T follicular helper cell (primary cell): ENCODE data around the gene MSRB1.

ENCODE experiments used
- DNase-seq: peaks from one replicate; pipeline ENCODE4 v3.0.0-alpha.2; 2020; ENCODE audit warnings: low read depth
- total RNA-seq, 2 experiments: gene quantifications; one replicate each; lab custom pipeline; 2026; lab: John Stamatoyannopoulos, UW

The MSRB1 gene, protein sequence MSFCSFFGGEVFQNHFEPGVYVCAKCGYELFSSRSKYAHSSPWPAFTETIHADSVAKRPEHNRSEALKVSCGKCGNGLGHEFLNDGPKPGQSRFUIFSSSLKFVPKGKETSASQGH
- total RNA-seq = 7.0 to 8.2 reads per million in 2 experiments

GRCh38 chr16:1942810-1943726 is at the start of gene MSRB1:
MSRB1 (minus strand) TSS chr16:1943199; CDS start chr16:1943156, 43 bp downstream.
- DNase-seq = peak; percentile 99

GRCh38 chr16:1991948-1992703 is 49.1 kb upstream of the MSRB1 start:
- DNase-seq = peak; percentile 99

GRCh38 chr16:1991588-1991947 is 48.6 kb upstream of the MSRB1 start:
- no peak for DNase-seq

- peak; percentile 29 for DNase-seq
Measured at GRCh38 chr16:1991135-1991551, 48.1 kb upstream of the MSRB1 start.

DNA sequence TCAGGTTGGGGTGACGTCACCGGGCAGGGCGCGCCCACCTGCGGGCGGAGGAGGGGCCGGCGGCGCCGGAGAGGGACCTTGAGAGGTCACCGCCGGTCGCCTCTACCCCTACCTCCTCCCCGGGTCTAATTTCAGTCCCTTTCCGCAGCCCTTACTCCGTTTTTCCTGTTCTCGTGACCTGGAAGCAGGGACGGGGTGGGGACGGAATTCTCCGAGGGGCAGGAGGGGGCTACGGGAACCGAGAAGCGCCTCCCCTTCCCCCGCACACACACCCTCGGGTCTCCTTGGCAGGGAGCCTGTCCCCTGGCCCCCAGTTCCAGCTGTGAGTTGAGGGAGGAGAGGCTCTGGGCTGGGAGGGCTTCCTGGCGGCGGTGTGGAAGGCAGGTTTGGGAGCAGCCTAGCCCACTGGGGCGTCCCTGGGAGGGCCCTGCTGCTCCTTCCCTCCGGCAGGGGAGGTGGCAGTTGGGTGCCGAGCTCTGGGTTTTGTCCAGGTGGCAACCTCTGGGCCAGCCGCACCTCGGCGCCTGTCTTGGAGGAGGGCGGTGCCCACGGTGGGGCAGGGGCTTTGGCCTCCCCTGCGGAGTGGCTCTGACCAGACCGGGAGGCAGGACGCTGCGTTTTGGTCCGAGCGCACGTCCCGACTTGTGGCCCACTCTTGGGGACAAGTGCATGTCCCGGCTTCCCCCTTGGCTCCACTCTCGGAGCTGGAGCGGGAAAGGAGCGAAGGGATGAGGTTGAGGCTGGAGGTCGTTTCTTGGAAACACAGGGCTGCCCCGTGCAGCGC is 47.5 kb upstream of the MSRB1 start:
- no peak for DNase-seq

DNA sequence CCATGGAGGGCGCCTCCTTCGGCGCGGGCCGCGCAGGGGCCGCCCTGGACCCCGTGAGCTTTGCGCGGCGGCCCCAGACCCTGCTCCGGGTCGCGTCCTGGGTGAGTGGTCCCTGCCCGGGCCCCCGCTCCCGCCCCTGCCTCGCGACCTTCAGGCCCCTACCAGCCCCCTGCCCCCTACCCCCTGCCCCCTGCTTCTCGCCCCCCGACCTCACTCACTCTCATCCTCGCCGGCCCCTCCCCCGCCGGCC is 47.0 kb upstream of the MSRB1 start:
- no peak for DNase-seq

- no peak for DNase-seq
Measured at GRCh38 chr16:1989209-1990100, 46.5 kb upstream of the MSRB1 start, which contains the start of gene SYNGR3. SYNGR3 (plus strand) TSS chr16:1989970; CDS start chr16:1990103, 133 bp downstream.

DNA sequence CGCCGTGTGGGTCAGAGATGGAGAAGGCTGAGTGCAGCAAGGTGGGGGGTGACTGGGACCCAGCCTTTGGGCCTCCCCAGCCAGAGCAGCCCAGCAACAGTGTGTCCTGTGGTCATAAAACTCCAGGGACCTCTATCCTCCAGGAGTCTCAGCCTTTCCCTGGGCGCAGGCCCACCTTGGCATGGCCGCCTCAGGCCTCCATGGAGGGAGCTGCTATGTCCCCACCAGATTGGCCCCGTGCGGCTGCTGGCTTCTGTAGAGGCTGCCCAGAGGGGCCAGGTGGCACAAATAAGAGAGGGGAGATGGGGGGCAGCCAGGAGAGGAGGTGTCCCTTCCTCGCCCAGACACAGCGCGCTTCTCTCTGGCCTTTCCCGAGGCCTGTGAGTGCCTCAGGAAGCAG is 44.2 kb upstream of the MSRB1 start:
- DNase-seq = no peak

GRCh38 chr16:1985466-1986150 is 42.6 kb upstream of the MSRB1 start:
- no peak for DNase-seq

DNA sequence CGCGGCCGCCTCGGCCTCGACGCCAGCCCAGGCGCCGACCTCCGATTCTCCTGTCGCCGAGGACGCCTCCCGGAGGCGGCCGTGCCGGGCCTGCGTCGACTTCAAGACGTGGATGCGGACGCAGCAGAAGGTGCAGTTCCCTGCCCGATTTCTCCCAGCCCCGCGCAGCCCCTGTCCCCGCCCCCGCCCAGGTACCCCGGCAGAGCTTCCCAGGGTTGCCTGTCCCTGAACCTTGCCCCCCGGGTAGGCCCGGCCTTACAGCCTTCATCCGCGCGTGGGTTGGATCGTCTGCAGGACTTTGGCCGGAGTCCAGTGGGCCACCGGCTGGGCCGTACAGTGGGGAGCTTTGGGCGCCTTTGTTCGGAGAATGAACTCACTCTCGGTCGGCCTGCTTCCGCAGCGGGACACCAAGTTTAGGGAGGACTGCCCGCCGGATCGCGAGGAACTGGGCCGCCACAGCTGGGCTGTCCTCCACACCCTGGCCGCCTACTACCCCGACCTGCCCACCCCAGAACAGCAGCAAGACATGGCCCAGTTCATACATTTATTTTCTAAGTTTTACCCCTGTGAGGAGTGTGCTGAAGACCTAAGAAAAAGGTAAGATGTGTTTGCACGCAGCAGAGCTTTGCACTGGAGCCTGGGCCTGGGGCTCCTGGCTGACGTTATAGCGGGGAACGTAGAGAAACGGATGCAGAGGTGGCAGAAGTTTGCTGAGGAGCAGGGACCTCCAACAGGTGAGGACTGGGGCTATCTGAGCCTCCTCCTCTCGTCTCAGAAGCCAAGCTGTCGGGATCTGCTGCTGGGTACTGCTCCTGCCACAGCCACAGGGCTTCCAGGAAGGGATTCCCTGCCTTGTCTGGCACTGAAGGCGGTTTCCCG is 41.6 kb upstream of the MSRB1 start:
- no peak for DNase-seq

DNA sequence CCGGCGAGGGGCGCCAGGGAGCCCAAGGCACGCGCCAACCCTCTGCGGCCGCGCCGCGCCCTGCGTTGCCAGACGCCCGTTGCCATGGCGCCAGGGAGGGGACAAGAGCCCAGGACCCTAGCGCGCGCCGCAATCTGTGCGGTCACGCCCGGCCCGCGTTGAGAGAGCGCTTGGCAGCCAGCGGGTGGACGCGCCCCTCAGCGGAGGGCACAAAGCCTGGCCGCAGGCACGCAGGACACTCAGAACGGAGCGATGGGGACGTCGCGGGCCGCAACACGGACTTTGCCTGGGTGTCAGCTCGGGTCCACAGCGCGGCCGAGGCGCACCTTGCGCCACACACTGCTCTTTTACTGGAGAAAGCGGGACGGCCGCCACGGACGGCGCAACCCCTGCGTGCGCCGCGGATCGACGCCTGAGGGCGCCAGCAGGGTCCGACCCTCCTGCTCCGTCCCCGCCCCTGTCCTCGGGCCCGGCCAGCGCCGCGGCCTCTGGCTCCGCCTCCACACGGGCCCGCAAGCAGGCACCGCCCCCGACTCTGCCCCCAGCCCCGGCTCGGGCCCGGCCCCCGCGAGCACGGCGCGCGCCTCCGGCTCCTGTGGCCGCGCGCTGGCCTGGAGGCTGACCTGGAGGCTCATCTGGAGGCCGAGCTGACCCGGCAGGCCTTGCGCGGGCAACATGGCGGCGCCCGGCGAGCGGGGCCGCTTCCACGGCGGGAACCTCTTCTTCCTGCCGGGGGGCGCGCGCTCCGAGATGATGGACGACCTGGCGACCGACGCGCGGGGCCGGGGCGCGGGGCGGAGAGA is 40.7 kb upstream of the MSRB1 start, which contains the start of gene GFER:
Gene GFER, plus strand, starts transcription at position 650 of the 803 bp plus-strand sequence. Its CDS starts 26 bp downstream, at position 676.
- DNase-seq = no peak

DNA sequence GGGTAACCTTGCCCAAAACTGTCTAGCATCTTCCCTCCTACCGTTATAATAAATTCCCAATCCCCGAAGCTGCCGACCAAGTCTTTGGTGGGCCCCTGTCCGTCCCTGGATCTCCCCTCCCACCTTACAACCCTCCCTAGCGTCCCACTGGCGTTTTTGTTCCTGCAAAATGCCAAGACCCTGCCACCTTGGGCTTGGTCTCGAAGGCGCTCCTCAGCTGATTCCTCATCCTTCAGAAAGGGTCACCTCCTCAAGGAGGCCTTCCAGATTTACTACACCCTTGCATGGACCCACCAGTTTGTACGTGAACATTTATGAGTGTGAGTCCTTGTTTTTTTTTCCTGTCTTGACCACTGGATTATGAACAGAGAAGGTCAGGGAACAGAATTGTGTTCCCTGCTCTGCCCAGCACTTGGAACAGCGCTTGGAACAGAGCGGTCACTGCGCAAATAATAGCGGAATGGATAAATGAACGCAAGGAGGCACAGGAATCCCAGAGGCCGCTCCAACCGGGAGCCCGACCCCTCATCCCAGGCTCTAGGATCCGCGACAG is 40.1 kb upstream of the MSRB1 start:
- DNase-seq = no peak

GRCh38 chr16:1982013-1982433 is 39.0 kb upstream of the MSRB1 start:
- no peak for DNase-seq

- no peak for DNase-seq
Measured at GRCh38 chr16:1981398-1981836, 38.4 kb upstream of the MSRB1 start, which contains the start of gene NOXO1. NOXO1 (minus strand) TSS chr16:1981469; CDS start chr16:1981179, 290 bp downstream.

DNA sequence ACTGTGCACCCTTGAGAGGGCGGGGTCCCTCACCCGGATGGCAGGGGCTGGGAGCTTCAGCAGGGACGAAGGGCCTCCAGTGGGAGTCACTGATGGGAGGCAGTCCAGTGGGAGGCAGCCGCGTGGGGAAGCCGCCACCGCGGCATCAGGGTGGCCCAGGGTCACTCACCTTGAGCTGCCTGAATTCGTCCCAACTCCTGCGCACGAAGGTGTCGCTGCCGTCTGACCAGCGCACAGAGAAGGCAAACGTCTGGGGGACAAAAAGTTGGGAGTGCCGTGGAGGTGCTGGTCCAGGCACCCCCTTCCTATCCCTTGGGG is 37.7 kb upstream of the MSRB1 start:
- DNase-seq = no peak

GRCh38 chr16:1980030-1980769 is 37.2 kb upstream of the MSRB1 start:
- DNase-seq = no peak

- DNase-seq = no peak
Measured at GRCh38 chr16:1979271-1980029, 36.5 kb upstream of the MSRB1 start.
